Psoas muscle (tissue), 8 donors: ENCODE data around the gene CHI3L1. TPM values are rescaled to one million over a fixed set of nuclear protein-coding genes. Genes with fewer than 3 reads are reported as not detected.
A peak's percentile ranks its signal among the peaks of the same experiment; 100 is the strongest.

Source experiments
- ATAC-seq, 4 donors: fragments of 200-7000 bp; cut with Tn5 transposase; one replicate each; pipeline ENCODE4 v1.9.1; 2020; ENCODE audit warnings: moderate library complexity in 3 of 4, mild to moderate bottlenecking in 2 of 4
- DNase-seq, 2 donors: peaks; one replicate each; pipeline ENCODE4 v3.0.0-alpha.2; 2020
- H3K27ac ChIP-seq: fragments of 200-600 bp; one replicate; pipeline ENCODE4 v1.8.0; 2022
- H3K27me3 ChIP-seq, 3 donors: fragments of 200-600 bp in 1 of 3; one replicate each; pipeline versions ENCODE4 v1.6.1 to v1.8.0; 2013 to 2022; ENCODE audit warnings: low read length in 2 of 3, mild to moderate bottlenecking in 2 of 3, moderate library complexity in 1 of 3; ENCODE audit not compliant: insufficient read depth in 3 of 3
- H3K36me3 ChIP-seq, 2 donors: fragments of 200-600 bp in 1 of 2; one replicate each; pipeline versions ENCODE4 v1.6.1 to v1.8.0; 2013 to 2022; ENCODE audit warnings: low read depth in 1 of 2, mild to moderate bottlenecking in 1 of 2, moderate library complexity in 1 of 2; ENCODE audit not compliant: insufficient read depth in 1 of 2
- H3K4me1 ChIP-seq: fragments of 200-600 bp; one replicate; pipeline ENCODE4 v1.8.0; 2022
- H3K4me3 ChIP-seq: fragments of 200-600 bp; one replicate; pipeline ENCODE4 v1.8.0; 2022; ENCODE audit warnings: mild to moderate bottlenecking
- H3K9me3 ChIP-seq: fragments of 200-600 bp; one replicate; pipeline ENCODE4 v1.8.0; 2022
- WGBS, 3 donors: extraction: QIAGEN DNeasy Blood & Tissue Kit; methylation state at CpG; one replicate each; pipeline versions ENCODE4 v1.1.6 to v1.1.7; 2013; 5-methylcytosine and 5-hydroxymethylcytosine counted together
- intact Hi-C, 2 donors: fragments of 100-400 bp; cut with DNase I; formaldehyde crosslinking; loops; one replicate each; pipeline versions ENCODE4 v1.11.0 to v1.14.2; 2022
- polyA plus RNA-seq, 3 donors: library from polyadenylated mRNA; stranded (reverse); fragments of 200-250 nt; gene quantifications; one replicate each; pipeline ENCODE4 v1.2.3, GENCODE V29; 2013
- total RNA-seq, 4 donors: library from RNA; stranded (reverse); fragmentation: NEBNext Ultra II Directional in 2 of 4; extraction: Animal tissue kit (Norgen Biotek cat#: 25700) in 2 of 4; gene quantifications; one replicate each; pipeline versions ENCODE4 v1.2.1 to v1.2.4, GENCODE V29; 2021 to 2023
- TF ChIP-seq, protein P1 (sequence below): fragments of 200-600 bp; IDR thresholded peaks from one replicate; pipeline ENCODE4 v1.8.0; 2022; ENCODE audit warnings: antibody characterized with exemption
- donor health status: healthy with polysubstance abuse.
- donor health status: DM: no; HTN: no; CAD: no; lungs with moderate emphysema.
- donor health status: Bipolar disorder and iron deficiency.
- donor health status: healthy.
- donor health status: DM: yes; HTN: yes; CAD: no.
- donor health status: DM: no; HTN: no; CAD: no.
- donor health status: DM: no; HTN: no; CAD: no.
- donor health status: DM: yes; HTN: yes; CAD: no.

The CHI3L1 gene
- total and polyA plus RNA-seq, 7 donors: 1.7 to 156 (median 9.9) TPM

DNA sequence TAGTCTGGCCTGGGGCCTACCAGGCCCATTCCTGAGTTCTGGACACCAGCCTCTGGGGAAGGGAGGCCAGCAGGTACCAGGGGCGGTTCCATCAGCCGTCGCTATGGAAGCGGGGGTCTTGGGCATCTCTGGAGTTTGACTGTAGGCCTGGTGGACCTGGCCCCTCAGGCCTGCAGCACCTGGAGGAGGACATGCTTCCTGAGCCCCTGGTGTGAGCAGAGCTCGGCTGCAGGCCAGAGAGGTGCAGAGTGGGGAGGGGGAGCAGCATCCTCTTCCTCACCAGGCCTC is 18.6 kb downstream of the CHI3L1 start:
- H3K27me3 ChIP-seq: no peaks in the 10 kb centered on the region
- H3K9me3 ChIP-seq: no peaks in the 10 kb centered on the region
- WGBS, 3 donors: 94 to 96% (median 95%) methylated on average over 5 of the region's 5 CpGs
- peaks cover 0 to 22% of the 10 kb centered on the region in 2 donors for H3K36me3 ChIP-seq
- no peak for ATAC-seq
- intact Hi-C loops: no loop called here
- no peak overlapping the region for H3K4me3 ChIP-seq
- TF ChIP-seq, protein P1, sequence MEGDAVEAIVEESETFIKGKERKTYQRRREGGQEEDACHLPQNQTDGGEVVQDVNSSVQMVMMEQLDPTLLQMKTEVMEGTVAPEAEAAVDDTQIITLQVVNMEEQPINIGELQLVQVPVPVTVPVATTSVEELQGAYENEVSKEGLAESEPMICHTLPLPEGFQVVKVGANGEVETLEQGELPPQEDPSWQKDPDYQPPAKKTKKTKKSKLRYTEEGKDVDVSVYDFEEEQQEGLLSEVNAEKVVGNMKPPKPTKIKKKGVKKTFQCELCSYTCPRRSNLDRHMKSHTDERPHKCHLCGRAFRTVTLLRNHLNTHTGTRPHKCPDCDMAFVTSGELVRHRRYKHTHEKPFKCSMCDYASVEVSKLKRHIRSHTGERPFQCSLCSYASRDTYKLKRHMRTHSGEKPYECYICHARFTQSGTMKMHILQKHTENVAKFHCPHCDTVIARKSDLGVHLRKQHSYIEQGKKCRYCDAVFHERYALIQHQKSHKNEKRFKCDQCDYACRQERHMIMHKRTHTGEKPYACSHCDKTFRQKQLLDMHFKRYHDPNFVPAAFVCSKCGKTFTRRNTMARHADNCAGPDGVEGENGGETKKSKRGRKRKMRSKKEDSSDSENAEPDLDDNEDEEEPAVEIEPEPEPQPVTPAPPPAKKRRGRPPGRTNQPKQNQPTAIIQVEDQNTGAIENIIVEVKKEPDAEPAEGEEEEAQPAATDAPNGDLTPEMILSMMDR: no peak
- H3K27ac ChIP-seq: no peak overlapping the region
- peaks cover 3% of the 10 kb centered on the region for H3K4me1 ChIP-seq
- no peak for DNase-seq

DNA sequence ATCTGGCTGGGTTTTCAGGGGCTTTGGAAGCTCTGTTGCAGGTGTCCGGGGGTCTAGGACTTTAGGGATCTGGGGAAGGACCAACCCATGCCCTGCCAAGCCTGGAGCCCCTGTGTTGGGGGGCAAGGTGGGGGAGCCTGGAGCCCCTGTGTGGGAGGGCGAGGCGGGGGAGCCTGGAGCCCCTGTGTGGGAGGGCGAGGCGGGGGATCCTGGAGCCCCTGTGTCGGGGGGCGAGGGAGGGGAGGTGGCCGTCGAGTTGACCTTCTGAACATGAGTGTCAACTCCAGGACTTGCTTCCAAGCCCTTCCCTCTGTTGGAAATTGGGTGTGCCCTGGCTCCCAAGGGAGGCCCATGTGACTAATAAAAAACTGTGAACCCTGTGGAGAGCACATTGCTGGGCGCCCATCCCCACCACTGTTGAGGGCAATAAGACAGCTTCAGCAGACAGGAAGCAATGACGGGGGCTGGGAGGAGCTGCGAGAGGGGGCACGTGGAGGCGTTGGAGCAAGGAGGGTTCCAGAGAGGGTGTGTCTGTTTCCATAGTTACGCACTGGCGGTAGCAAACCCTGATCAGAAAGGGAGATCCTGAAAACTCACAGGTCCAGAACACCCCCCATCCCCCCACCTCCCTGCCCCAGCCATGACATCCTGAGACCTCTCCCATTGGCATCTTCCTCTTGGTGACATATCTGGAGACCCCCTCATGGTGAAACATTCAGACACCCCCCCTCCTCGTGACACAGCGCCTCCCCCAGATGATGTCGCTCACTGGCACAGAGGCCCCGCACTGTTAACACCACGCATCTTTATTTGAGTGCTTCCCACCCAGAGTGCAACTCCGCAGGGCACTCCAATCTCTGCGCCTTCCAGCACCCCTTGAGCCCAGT is 19.2 kb downstream of the CHI3L1 start:
- Histone ChIP-seq H3K27ac (no peak overlapping the region), H3K36me3 (peaks cover 0 to 22% of the 10 kb centered on the region in 2 donors), H3K4me3 (no peak overlapping the region), H3K27me3 (no peaks in the 10 kb centered on the region), H3K9me3 (no peaks in the 10 kb centered on the region), H3K4me1 (no peaks in the 10 kb centered on the region)
- 83 to 91% (median 90%) methylated on average over 19 to 23 of the region's 23 CpGs for WGBS, 3 donors
- DNase-seq (no peak), ATAC-seq (peak in 1 of 4 donors; percentile 13)
- intact Hi-C loops: no loop called here
- TF ChIP-seq, protein P1: no peak

DNA sequence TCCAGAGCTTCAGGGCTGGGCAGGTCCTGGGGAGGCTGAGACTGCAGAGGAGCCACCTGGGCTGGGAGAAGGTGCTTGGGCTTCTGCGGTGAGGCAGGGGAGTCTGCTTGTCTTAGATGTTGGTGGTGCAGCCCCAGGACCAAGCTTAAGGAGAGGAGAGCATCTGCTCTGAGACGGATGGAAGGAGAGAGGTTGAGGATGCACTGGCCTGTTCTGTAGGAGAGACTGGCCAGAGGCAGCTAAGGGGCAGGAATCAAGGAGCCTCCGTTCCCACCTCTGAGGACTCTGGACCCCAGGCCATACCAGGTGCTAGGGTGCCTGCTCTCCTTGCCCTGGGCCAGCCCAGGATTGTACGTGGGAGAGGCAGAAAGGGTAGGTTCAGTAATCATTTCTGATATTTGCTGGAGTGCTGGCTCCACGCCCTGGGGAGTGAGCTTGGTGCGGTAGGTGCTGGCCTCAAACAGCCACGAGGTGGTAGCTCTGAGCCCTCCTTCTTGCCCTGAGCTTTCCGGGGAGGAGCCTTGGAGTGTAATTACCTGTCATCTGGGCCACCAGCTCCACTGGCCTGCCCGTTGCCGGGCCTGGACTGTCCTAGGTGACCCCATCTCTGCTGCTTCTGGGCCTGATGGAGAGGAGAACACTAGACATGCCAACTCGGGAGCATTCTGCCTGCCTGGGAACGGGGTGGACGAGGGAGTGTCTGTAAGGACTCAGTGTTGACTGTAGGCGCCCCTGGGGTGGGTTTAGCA is 20.1 kb downstream of the CHI3L1 start:
- intact Hi-C loops: no loop called here
- 78 to 82% (median 79%) methylated on average over 14 of the region's 14 CpGs for WGBS, 3 donors
- H3K27ac ChIP-seq: no peak overlapping the region
- H3K27me3 ChIP-seq: no peaks in the 10 kb centered on the region
- H3K36me3 ChIP-seq: peaks cover 0 to 20% of the 10 kb centered on the region in 2 donors
- DNase-seq: no peak
- H3K4me3 ChIP-seq: no peak overlapping the region
- no peaks in the 10 kb centered on the region for H3K4me1 ChIP-seq
- peak; percentile 41 to 50 (median 48) for ATAC-seq
- H3K9me3 ChIP-seq: no peaks in the 10 kb centered on the region
- TF ChIP-seq, protein P1: peak; percentile 12

DNA sequence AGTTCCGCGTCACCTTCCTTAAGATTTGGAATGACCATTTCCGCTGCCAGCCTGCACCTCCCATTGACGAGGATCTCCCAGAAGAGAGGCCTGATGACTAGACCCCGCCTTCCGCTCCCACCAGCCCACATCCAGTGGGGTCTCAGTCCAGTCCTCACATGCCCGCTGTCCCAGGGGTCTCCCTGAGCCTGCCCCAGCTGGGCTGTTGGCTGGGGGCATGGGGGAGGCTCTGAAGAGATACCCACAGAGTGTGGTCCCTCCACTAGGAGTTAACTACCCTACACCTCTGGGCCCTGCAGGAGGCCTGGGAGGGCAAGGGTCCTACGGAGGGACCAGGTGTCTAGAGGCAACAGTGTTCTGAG is 20.7 kb downstream of the CHI3L1 start:
- H3K4me1 ChIP-seq: no peaks in the 10 kb centered on the region
- H3K9me3 ChIP-seq: no peaks in the 10 kb centered on the region
- ATAC-seq: no peak
- DNase-seq: no peak
- TF ChIP-seq, protein P1: no peak
- no peaks in the 10 kb centered on the region for H3K27me3 ChIP-seq
- peaks cover 0 to 19% of the 10 kb centered on the region in 2 donors for H3K36me3 ChIP-seq
- H3K4me3 ChIP-seq: no peak overlapping the region
- intact Hi-C loops: no loop called here
- H3K27ac ChIP-seq: no peak overlapping the region
- WGBS, 3 donors: 96 to 98% (median 96%) methylated on average over 8 of the region's 8 CpGs
